ENCODE results near the gene BIRC5. TPM values are rescaled to one million over a fixed set of nuclear protein-coding genes. Genes with fewer than 3 reads are reported as not detected.

The BIRC5 gene
- total RNA-seq, 1 experiment from 2014 or later = 140 TPM

DNA sequence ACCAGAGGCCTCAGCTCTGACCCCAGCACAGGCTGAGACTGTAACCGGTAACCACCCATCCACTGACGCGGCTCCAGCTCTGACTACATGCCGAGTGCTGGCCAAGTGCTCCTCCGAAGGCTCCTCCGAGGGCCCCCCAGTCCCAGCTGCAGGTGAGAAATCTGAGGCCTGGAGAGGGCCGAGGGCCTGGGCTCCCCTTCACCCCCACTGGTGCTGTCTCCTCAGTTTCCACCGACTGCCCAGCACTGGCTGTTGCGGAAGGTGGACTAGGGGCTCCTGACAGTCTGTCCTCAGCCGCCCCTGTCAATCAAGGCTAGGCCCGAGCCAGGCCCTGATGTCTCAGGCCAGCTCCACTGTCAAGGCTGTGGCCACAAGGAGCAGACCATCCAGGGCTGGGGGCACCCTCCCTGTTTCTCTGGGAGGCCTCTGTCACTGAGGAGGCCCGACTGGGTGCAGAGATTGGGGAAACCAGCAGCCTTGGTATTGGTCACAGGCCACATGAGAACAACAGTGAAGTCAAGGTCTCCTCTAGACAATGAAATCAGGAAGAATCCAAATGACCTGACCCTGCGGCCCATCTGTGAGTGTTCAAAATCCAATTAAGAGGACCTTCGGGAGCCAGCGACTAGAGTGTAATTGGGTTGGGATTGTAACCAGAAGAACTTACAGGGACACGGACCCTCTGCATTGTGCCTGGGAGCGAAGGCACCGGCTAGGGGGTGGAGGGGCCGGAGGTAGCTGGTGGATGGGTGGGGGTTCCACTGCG lies 22.5 kb downstream of the BIRC5 start (continued):
- no peak for TF ChIP-seq EZH2 (IDR thresholded peaks at IDR 0.05)
- no peak for TF ChIP-seq ZFX (IDR thresholded peaks at IDR 0.05)
- TF ChIP-seq EGR1 (IDR thresholded peaks at IDR 0.05; ENCODE audit: low read depth) = no peak
- no peak for TF ChIP-seq EZH2phosphoT487 (IDR thresholded peaks at IDR 0.05; ENCODE audit: borderline replicate concordance)
- no peak for TF ChIP-seq SP1 (IDR thresholded peaks at IDR 0.05; ENCODE audit: low read depth)

DNA sequence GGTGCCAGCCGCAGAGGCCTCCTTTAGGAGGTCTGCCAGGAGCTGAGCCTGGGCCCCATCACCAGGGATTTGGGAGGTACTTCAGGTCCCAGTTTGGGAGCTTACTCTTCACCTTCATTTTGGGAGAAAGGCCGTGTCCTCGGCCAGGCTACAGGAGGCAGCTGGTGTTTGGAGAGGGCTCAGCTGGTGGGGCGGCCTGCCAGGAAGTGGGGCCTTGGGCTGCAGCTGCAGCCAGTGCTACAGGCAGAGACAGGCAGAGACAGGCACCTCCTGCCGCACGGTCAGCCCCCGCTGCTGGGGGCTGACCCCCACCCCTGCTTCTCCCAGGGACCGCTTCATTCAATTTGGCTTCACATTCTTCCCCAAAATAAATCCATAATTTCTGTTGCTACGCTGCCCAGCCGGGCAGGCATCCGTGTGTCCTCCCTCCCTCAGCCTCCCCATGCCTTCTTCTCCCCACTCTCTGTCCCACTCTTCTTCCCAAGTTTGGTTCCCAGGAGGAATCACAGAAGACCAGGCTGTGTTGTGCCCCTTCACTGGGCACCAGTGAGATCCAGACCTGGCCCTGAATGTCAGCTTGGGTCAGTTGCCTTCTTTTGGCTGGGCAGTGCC lies 23.5 kb downstream of the BIRC5 start:
- Histone ChIP-seq H3K79me2 (ENCODE audit: insufficient read depth, low read length) (no peaks in the 10 kb centered on the region), H3K9me2 (ENCODE audit: insufficient read depth) (no peaks in the 10 kb centered on the region), H2AFZ (ENCODE audit: low read depth, low read length, poor library complexity, severe bottlenecking) (no peak overlapping the region), H3K4me3 (replicated peaks in 1 of 2; ENCODE audit: low read depth in 1 of 2, low read length in 2 of 2) (no peak overlapping the region), H3K27ac (ENCODE audit: low read depth, low read length) (no peak overlapping the region), H3K36me3 (ENCODE audit: control insufficient read depth in 1 of 2, insufficient read depth in 2 of 2, low read length in 2 of 2) (no peaks in the 10 kb centered on the region), H3K4me1 (ENCODE audit: control insufficient read depth in 1 of 2, insufficient read depth in 2 of 2, low read length in 2 of 2) (peaks cover 0 to 9% of the 10 kb centered on the region in 2 experiments; a peak in 1 of 4 replicates), H3K27me3 (ENCODE audit: insufficient read depth, low read length) (no peaks in the 10 kb centered on the region), H3K4me2 (ENCODE audit: low read length) (no peak overlapping the region), H3K9me3 (ENCODE audit: control insufficient read depth in 1 of 2, insufficient read depth in 1 of 2, low read depth in 1 of 2, low read length in 2 of 2) (no peaks in the 10 kb centered on the region), H4K20me1 (ENCODE audit: insufficient read depth) (no peaks in the 10 kb centered on the region), H3K9ac (ENCODE audit: low read length) (no peak overlapping the region)
- POLR2A ChIA-PET = no interaction called here
- intact Hi-C loops (cut with micrococcal nuclease) = no loop called here
- TF ChIP-seq POLR2A (IDR thresholded peaks at IDR 0.05; ENCODE audit: borderline replicate concordance, extremely low read depth, insufficient read depth, insufficient read length) = no peak
- TF ChIP-seq, protein P1, sequence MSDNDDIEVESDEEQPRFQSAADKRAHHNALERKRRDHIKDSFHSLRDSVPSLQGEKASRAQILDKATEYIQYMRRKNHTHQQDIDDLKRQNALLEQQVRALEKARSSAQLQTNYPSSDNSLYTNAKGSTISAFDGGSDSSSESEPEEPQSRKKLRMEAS (IDR thresholded peaks at IDR 0.05) = no peak
- TF ChIP-seq, protein P2, sequence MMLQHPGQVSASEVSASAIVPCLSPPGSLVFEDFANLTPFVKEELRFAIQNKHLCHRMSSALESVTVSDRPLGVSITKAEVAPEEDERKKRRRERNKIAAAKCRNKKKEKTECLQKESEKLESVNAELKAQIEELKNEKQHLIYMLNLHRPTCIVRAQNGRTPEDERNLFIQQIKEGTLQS (IDR thresholded peaks at IDR 0.05) = no peak
- TF ChIP-seq CBX3 (IDR thresholded peaks at IDR 0.05; ENCODE audit: low read depth) = no peak
- TF ChIP-seq SIN3A (IDR thresholded peaks at IDR 0.05; ENCODE audit: low read depth) = no peak
- no peak for TF ChIP-seq RAD21 (IDR thresholded peaks at IDR 0.05; ENCODE audit: low read depth)
- TF ChIP-seq ZFX (IDR thresholded peaks at IDR 0.05) = no peak
- TF ChIP-seq POLR2AphosphoS5 (IDR thresholded peaks at IDR 0.05; ENCODE audit: low read depth, low read length) = no peak
- TF ChIP-seq JUND (IDR thresholded peaks at IDR 0.05) = no peak
- no peak for TF ChIP-seq TCF7L2 (IDR thresholded peaks at IDR 0.05; ENCODE audit: borderline replicate concordance, extremely low read depth, insufficient read depth, insufficient read length)
- no peak for TF ChIP-seq EZH2 (IDR thresholded peaks at IDR 0.05)
- TF ChIP-seq, protein P3, sequence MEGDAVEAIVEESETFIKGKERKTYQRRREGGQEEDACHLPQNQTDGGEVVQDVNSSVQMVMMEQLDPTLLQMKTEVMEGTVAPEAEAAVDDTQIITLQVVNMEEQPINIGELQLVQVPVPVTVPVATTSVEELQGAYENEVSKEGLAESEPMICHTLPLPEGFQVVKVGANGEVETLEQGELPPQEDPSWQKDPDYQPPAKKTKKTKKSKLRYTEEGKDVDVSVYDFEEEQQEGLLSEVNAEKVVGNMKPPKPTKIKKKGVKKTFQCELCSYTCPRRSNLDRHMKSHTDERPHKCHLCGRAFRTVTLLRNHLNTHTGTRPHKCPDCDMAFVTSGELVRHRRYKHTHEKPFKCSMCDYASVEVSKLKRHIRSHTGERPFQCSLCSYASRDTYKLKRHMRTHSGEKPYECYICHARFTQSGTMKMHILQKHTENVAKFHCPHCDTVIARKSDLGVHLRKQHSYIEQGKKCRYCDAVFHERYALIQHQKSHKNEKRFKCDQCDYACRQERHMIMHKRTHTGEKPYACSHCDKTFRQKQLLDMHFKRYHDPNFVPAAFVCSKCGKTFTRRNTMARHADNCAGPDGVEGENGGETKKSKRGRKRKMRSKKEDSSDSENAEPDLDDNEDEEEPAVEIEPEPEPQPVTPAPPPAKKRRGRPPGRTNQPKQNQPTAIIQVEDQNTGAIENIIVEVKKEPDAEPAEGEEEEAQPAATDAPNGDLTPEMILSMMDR (IDR thresholded peaks at IDR 0.05 in 2 of 3, conservative IDR thresholded peaks at IDR 0.05 in 1 of 3; ENCODE audit: borderline replicate concordance in 1 of 3, insufficient read depth in 1 of 3, low read depth in 2 of 3, low read length in 2 of 3) = no peak
- no peak for TF ChIP-seq ZNF274 (IDR thresholded peaks at IDR 0.05; ENCODE audit: low read depth, low read length)
- TF ChIP-seq EGR1 (IDR thresholded peaks at IDR 0.05; ENCODE audit: low read depth) = no peak
- no peak for TF ChIP-seq SRF (IDR thresholded peaks at IDR 0.05; ENCODE audit: low read depth)
- TF ChIP-seq ELF1 (IDR thresholded peaks at IDR 0.05; ENCODE audit: borderline replicate concordance, low read depth) = no peak
- no peak for TF ChIP-seq FOSL1 (IDR thresholded peaks at IDR 0.05; ENCODE audit: low read depth)
- TF ChIP-seq YY1 (IDR thresholded peaks at IDR 0.05; ENCODE audit: extremely low read depth, insufficient replicate concordance, low read depth, low read length) = no peak
- no peak for DNase-seq (ENCODE audit: low read depth, low spot score)
- RAD21 ChIA-PET (ENCODE audit: low non-redundant PET in 1 of 2, low total read pairs in 2 of 2, uncharacterized antibody in 2 of 2, unreplicated experiment in 2 of 2) = no interaction called here
- no TSS peak for BruUV-seq (replicated peaks)
- CTCF ChIA-PET = interaction anchor here (1.1 to 2.0 kb wide), 2 partner anchors 11 to 13 kb away, joined by 3 to 11 read pairs; no protein-coding TSS in a partner anchor
- no peak for ATAC-seq

All from HCT116 (cell line).